GM18907 (cell line): Measurements from ENCODE around the gene AIDA.
"Not testable (repeated sequence)": the region's sequence is repeated elsewhere in the genome, so short reads cannot be mapped to it uniquely, and the experiment has no call there.

ENCODE experiments used
- ATAC-seq: cut with Tn5 transposase; IDR thresholded peaks from one replicate; pipeline ENCODE4 v1.9.1; 2021; ENCODE audit warnings: mild to moderate bottlenecking, moderate library complexity; ENCODE audit not compliant: unreplicated experiment

AIDA gene

GRCh38 chr1:222713091-222713961 lies 1.0 kb upstream of the AIDA start:
- peak; percentile 81 for ATAC-seq

- peak; percentile 38 for ATAC-seq
Measured at GRCh38 chr1:222711319-222712252, 705 bp downstream of the AIDA start.

DNA sequence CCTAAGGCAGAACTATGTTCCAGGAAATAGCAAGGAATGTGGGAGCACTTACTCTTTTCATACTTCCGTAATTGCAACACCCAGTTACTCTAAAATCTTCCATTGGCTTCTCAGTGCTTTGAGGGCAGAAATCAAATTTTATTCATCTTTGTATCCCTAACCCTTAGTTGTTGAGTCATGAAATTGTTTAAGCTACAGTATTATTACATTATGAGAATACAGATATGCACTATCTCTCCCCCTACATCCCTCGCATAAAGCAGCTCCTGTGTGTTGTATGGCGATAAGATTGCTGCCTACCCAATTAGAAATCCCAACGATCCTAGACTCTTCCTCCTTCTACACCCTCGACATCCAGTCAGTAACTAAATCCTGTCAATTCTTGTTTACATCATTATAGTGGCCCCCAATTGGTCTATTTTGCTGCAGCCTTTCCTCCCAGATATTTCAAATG lies 2.6 kb downstream of the AIDA start:
- no peak for ATAC-seq

DNA sequence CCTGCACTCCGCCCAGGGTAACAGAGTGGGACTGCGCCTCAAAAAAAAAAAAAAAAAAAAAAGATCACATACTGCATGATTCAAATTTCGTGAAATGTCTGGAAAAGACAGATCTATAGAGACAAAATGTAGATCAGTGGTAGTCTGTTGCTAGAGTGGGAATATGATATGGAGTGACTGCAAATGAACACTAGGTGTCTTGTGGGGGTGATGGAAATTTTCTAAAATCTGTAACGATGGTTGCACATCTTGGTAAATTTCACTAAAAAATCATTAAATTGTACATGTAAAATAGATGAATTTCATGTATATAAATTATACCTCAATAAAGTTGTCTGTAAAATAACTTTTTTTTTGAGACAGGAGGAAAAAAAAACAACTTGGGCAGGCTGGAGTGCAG lies 5.5 kb downstream of the AIDA start:
- no peak for ATAC-seq

DNA sequence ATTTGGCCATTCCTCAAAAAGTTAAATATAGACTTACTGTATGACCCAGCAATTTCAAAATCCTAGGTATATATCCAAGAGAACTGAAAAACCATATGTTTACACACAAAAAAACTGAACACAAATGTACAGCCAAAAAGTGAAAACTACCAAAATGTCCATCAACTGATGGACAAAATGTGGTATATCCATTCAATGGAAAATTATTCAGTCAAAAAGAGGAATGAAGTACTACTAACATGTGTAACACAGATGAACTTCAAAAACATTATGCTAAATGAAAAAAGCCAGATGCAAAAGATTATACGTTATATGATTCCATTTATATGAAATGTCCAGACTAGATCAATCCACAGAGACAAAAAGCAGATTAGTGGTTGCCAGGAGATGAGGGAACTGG lies 8.0 kb downstream of the AIDA start:
- no peak for ATAC-seq

GRCh38 chr1:222702210-222702609 lies 10.1 kb downstream of the AIDA start:
- no peak for ATAC-seq

DNA sequence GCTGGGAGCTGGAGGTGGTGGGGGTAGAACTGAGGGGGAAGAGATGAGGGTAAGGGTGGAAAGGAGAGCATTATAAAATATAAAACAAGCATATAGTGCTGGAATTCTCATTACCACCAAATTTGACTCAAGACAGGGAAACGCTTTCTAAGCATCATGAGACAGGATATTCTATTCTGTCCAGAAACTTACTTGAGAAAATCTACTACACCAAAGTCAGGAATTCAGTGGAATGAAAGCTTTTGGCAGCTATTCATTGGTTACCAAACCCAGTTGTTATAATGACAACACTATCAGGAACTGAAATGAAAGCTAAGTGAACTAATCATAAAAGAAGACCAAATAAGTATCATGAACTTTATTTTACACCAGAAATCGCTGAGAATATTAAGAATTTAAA lies 14.5 kb downstream of the AIDA start:
- ATAC-seq = no peak

- no peak for ATAC-seq
Measured at GRCh38 chr1:222697203-222697602, 15.1 kb downstream of the AIDA start.

GRCh38 chr1:222696741-222697140 lies 15.6 kb downstream of the AIDA start:
- ATAC-seq = no peak

GRCh38 chr1:222694927-222695326 lies 17.4 kb downstream of the AIDA start:
- ATAC-seq = no peak

DNA sequence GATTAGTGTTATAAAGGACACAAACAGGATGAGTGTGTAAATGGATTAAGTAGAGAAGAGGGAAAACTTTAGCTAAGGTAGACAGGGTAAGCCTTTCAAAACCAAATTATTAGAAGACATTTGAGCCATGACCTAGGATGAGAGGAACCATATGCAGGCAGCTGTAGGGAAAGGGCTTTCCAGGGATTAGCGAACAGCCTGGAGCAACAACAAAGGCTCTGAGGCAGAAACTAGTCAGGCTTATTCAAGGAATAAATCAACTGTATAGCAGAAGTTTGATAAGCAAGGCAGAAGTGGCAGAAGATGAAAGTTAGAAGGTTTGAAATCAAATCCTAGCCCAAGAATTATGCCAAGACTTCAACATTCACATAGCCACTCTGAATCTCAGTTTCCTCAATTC lies 21.3 kb downstream of the AIDA start:
- ATAC-seq = no peak

DNA sequence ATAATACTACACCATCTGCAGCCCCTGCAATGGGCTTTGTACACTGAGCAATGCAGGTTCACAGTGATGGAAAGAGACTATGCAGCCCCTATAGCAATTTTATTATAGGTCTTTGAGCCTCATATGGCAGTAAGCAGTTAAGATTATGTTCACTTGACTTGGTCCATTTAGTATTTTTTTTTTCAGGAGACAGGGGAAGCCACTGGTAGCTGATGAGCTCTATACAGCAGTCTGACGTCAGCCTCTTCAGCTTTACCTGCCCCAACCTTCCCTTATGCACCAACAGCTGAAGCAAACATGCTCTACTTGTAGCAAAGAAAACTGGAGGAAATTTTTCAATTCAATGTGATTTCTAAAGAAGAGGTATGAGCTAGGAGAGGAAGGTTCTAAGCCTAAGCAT lies 32.2 kb downstream of the AIDA start:
- ATAC-seq = no peak

- ATAC-seq = no peak
Measured at GRCh38 chr1:222670110-222670509, 42.2 kb downstream of the AIDA start.

DNA sequence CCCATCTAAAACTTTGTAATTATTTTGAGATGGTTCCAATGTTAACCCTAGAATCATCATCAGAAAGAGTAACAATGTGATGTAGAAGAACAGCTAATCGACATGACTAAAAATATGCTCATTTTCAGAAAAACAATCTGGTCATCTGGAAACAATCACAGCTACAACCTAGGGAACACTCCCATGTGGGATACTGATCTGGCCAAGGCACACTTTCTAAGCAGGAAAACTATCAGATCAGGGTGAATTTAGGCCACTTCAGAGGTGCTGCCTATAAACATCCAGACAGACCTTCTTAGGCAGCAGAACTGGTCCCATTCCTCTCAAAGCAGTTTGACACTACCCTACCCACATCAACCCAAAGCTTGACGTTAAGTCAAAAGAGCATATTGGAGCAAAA lies 43.2 kb downstream of the AIDA start:
- not testable (repeated sequence) for ATAC-seq

GRCh38 chr1:222668184-222668583 lies 44.1 kb downstream of the AIDA start:
- ATAC-seq = not testable (repeated sequence)

- ATAC-seq = no peak
Measured at GRCh38 chr1:222665964-222666363, 46.3 kb downstream of the AIDA start.

GRCh38 chr1:222663431-222663934 lies 48.8 kb downstream of the AIDA start:
- no peak for ATAC-seq

- ATAC-seq = no peak
Measured at GRCh38 chr1:222657899-222658298, 54.4 kb downstream of the AIDA start.

DNA sequence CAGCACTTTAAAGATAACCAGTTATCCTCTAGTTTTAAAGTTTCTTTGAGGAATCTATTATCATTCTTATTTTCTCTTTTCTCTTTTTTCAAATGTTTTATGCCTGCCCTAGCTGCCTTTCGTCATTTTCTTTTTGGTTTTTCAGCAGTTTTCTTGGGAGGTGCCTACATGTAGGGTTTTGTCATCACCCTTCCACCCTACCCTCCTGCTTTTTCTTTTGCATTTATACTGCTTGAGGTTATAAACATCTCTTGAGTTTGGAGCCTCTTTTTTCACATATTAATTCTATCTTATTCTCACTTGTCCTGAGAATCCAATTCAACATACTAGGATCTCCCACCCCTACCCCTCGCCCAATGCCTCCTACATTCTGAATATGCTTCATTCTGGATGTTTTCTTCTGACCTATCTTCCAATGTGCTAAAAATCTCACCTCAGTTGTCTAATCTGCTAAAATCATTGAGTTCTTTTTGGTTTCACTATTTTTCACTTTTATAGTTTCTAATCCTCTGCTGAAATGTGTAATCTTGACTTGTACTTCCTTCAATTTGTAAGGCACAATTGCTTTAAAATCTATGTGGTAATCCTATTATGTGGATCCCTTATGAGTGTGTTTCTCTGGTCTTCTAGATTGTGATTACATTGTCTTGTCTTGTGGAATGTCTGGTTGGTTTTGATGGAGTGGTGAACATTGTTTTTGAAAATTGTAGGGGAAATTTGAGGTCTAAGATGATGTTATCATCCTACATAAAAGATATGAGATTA lies 55.7 kb downstream of the AIDA start:
- ATAC-seq = no peak

- ATAC-seq = peak; percentile 93
Measured at GRCh38 chr1:222654849-222655248, 57.4 kb downstream of the AIDA start.
